HepG2 (cell line): ENCODE data around the gene PARP16. TPM values are rescaled to one million over a fixed set of nuclear protein-coding genes. Genes with fewer than 3 reads are reported as not detected.

ENCODE experiments used
- ASH2L ChIP-seq: fragments of 300-600, 200-600 bp; sonication (generic); IDR thresholded peaks from 2 replicates; pipeline ENCODE4 v1.7.0; 2017; ENCODE audit warnings: low read depth, mild to moderate bottlenecking, moderate library complexity, mixed read lengths, low read length; ENCODE audit not compliant: insufficient read length
- CREB1 ChIP-seq, 2 experiments: fragments of 450-650 bp in 1 of 2; IDR thresholded peaks; 2 replicates each; pipeline ENCODE4 v1.6.1; 2016 to 2017; ENCODE audit warnings: control low read depth in 1 of 2, mild to moderate bottlenecking in 1 of 2, missing compliant biosample characterization in 1 of 2, missing genetic modification characterization in 1 of 2
- FOSL2 ChIP-seq: sonication (generic); formaldehyde crosslinking; IDR thresholded peaks from 2 replicates; pipeline ENCODE4 v1.4.0; 2020; ENCODE audit warnings: missing genetic modification reagents
- FOXC1 ChIP-seq: sonication (generic); formaldehyde crosslinking; IDR thresholded peaks from 2 replicates; pipeline ENCODE4 v1.8.0; 2022; ENCODE audit warnings: mild to moderate bottlenecking, missing genetic modification reagents, borderline replicate concordance
- GABPB1 ChIP-seq: IDR thresholded peaks from 2 replicates; pipeline ENCODE4 v1.6.1; 2016; ENCODE audit warnings: mild to moderate bottlenecking, missing genetic modification reagents, moderate library complexity, missing compliant biosample characterization
- GATAD1 ChIP-seq: IDR thresholded peaks from 2 replicates; pipeline ENCODE4 v1.6.1; 2016; ENCODE audit warnings: missing genetic modification reagents, missing compliant biosample characterization
- HOXD1 ChIP-seq: sonication (generic); formaldehyde crosslinking; IDR thresholded peaks from 2 replicates; pipeline ENCODE4 v1.5.0; 2020; ENCODE audit warnings: missing genetic modification reagents
- JUN ChIP-seq: sonication (generic); formaldehyde crosslinking; IDR thresholded peaks from 2 replicates; pipeline ENCODE4 v1.4.0; 2020; ENCODE audit warnings: mild to moderate bottlenecking, missing genetic modification reagents
- SP4 ChIP-seq: sonication (generic); formaldehyde crosslinking; IDR thresholded peaks from 2 replicates; pipeline ENCODE4 v1.8.1; 2023; ENCODE audit warnings: mild to moderate bottlenecking, missing genetic modification reagents
- TAF1 ChIP-seq: sonication (generic); formaldehyde crosslinking; IDR thresholded peaks from 2 replicates; pipeline ENCODE4 v1.4.0; 2020; ENCODE audit warnings: missing genetic modification reagents
- ZMAT3 ChIP-seq: sonication (generic); formaldehyde crosslinking; conservative IDR thresholded peaks from 2 replicates; pipeline ENCODE4 v1.7.0; 2021; ENCODE audit warnings: missing genetic modification reagents
- ZNF17 ChIP-seq: sonication (generic); formaldehyde crosslinking; IDR thresholded peaks from 2 replicates; pipeline ENCODE4 v1.5.0; 2020; ENCODE audit warnings: mild to moderate bottlenecking, missing genetic modification reagents
- ZNF577 ChIP-seq: sonication (generic); formaldehyde crosslinking; IDR thresholded peaks from 2 replicates; pipeline ENCODE4 v1.4.0; 2020; ENCODE audit warnings: mild to moderate bottlenecking, low read depth, missing genetic modification reagents, borderline replicate concordance
- polyA plus RNA-seq, 8 experiments: library from polyadenylated mRNA; depleted of rRNA in 3 of 8; stranded (reverse) in 7 of 8; unstranded in 1 of 8; fragments of >200 nt; fragmentation: Illumina TruSeq in 4 of 8; extraction: Trizol in 4 of 8; gene quantifications; 2 replicates each; pipeline versions ENCODE4 v1.2.1 to v1.2.3, GENCODE V29; 2011 to 2016; ENCODE audit warnings: low read depth in 4 of 8, missing spikeins in 1 of 8, mixed read lengths in 1 of 8; ENCODE audit not compliant: insufficient read depth in 1 of 8
- total RNA-seq, 5 experiments: library from RNA; depleted of rRNA; stranded (reverse); fragments of >200 nt; fragmentation: Illumina TruSeq; extraction: Trizol; gene quantifications; 2 replicates each; pipeline ENCODE4 v1.2.3, GENCODE V29; 2016; ENCODE audit warnings: low read depth in 1 of 5
- TF ChIP-seq, protein P1 (sequence below): sonication (generic); formaldehyde crosslinking; IDR thresholded peaks from 2 replicates; pipeline ENCODE4 v1.5.1; 2020; ENCODE audit warnings: mild to moderate bottlenecking, moderate library complexity, missing genetic modification reagents
- TF ChIP-seq, protein P2 (sequence below): sonication (generic); formaldehyde crosslinking; conservative IDR thresholded peaks from 2 replicates; pipeline ENCODE4 v1.4.0; 2020; ENCODE audit warnings: mild to moderate bottlenecking, missing genetic modification reagents, moderate library complexity
- TF ChIP-seq, protein P3 (sequence below): sonication (generic); formaldehyde crosslinking; IDR thresholded peaks from 2 replicates; pipeline ENCODE4 v1.4.0; 2020; ENCODE audit warnings: missing genetic modification reagents
- TF ChIP-seq, protein P4 (sequence below): sonication (generic); formaldehyde crosslinking; IDR thresholded peaks from 2 replicates; pipeline ENCODE4 v1.8.1; 2023; ENCODE audit warnings: missing genetic modification reagents, mild to moderate bottlenecking, borderline replicate concordance

PARP16 gene
- total and polyA plus RNA-seq, 2 of the 13 experiments (the other 11 are each of a cell fraction or from before 2014, with no cell fraction given): 6.8 to 7.6 TPM

DNA sequence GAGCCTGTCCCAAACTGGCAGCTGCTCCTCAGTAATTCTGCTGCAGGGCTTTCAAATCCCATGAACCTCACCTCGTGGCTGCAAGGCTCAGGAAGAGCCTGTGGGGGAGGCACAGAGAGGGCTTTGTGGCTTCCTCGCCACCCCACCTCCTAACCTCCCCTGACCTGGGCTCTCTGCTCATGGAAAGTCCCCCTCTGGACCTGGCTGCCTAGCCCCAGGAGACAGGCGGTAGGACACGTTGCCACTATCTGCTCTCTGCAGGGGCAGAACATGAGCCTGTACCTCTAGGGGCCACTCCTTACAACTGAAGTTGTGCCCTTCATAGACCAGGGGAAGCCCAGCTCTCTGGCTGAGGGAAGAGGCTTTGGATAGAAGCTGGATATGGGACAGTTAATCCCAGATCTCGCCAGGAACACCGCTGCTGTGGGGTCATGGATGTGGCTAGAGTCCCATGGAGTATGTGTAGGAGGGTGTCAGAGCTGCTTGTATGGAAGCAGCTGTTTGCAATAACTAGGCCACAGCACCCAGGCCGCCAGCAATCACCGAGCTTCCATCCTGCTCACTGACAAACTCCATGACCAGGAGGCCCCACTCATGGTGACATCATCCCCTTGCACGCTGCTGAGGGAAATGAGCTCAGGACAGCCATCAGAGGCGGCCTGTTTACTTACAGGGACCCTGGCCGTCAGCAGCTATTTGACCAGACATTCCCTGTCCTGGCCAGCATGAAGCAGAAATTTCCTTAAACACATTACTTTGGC, 41.4 kb downstream of the PARP16 start (continued):
- TF ChIP-seq, protein P1, sequence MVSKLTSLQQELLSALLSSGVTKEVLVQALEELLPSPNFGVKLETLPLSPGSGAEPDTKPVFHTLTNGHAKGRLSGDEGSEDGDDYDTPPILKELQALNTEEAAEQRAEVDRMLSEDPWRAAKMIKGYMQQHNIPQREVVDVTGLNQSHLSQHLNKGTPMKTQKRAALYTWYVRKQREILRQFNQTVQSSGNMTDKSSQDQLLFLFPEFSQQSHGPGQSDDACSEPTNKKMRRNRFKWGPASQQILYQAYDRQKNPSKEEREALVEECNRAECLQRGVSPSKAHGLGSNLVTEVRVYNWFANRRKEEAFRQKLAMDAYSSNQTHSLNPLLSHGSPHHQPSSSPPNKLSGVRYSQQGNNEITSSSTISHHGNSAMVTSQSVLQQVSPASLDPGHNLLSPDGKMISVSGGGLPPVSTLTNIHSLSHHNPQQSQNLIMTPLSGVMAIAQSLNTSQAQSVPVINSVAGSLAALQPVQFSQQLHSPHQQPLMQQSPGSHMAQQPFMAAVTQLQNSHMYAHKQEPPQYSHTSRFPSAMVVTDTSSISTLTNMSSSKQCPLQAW (CRISPR knock-in tag): 0 out of 2 replicates have a peak, but pooled peaks have one; percentile 32
- 0 out of 2 replicates have a peak, but pooled peaks have one; percentile 33 for TF ChIP-seq FOXC1 (CRISPR knock-in tag)
- no peak for TF ChIP-seq ZNF577
- TF ChIP-seq, protein P2, sequence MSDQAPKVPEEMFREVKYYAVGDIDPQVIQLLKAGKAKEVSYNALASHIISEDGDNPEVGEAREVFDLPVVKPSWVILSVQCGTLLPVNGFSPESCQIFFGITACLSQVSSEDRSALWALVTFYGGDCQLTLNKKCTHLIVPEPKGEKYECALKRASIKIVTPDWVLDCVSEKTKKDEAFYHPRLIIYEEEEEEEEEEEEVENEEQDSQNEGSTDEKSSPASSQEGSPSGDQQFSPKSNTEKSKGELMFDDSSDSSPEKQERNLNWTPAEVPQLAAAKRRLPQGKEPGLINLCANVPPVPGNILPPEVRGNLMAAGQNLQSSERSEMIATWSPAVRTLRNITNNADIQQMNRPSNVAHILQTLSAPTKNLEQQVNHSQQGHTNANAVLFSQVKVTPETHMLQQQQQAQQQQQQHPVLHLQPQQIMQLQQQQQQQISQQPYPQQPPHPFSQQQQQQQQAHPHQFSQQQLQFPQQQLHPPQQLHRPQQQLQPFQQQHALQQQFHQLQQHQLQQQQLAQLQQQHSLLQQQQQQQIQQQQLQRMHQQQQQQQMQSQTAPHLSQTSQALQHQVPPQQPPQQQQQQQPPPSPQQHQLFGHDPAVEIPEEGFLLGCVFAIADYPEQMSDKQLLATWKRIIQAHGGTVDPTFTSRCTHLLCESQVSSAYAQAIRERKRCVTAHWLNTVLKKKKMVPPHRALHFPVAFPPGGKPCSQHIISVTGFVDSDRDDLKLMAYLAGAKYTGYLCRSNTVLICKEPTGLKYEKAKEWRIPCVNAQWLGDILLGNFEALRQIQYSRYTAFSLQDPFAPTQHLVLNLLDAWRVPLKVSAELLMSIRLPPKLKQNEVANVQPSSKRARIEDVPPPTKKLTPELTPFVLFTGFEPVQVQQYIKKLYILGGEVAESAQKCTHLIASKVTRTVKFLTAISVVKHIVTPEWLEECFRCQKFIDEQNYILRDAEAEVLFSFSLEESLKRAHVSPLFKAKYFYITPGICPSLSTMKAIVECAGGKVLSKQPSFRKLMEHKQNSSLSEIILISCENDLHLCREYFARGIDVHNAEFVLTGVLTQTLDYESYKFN (CRISPR knock-in tag): 0 out of 2 replicates have a peak, but pooled peaks have one; percentile 34
- TF ChIP-seq, protein P3, sequence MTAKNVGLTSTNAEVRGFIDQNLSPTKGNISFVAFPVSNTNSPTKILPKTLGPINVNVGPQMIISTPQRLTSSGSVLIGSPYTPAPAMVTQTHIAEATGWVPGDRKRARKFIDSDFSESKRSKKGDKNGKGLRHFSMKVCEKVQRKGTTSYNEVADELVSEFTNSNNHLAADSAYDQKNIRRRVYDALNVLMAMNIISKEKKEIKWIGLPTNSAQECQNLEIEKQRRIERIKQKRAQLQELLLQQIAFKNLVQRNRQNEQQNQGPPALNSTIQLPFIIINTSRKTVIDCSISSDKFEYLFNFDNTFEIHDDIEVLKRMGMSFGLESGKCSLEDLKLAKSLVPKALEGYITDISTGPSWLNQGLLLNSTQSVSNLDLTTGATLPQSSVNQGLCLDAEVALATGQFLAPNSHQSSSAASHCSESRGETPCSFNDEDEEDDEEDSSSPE (CRISPR knock-in tag): no peak
- no peak for TF ChIP-seq HOXD1 (CRISPR knock-in tag)
- no peak for TF ChIP-seq SP4 (CRISPR knock-in tag)
- TF ChIP-seq ZMAT3: 0 out of 2 replicates have a peak, but pooled peaks have one; percentile 37
- TF ChIP-seq GATAD1 (CRISPR knock-in tag): no peak
- peak; percentile 40; the same call in 1 of the 2 replicates for TF ChIP-seq TAF1 (CRISPR knock-in tag)
- TF ChIP-seq, protein P4, sequence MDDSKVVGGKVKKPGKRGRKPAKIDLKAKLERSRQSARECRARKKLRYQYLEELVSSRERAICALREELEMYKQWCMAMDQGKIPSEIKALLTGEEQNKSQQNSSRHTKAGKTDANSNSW (CRISPR knock-in tag): no peak
- peak; percentile 64 for TF ChIP-seq FOSL2 (CRISPR knock-in tag)
- no peak for TF ChIP-seq ZNF17
- peak; percentile 27; the same call in 1 of the 2 replicates for TF ChIP-seq GABPB1 (CRISPR knock-in tag)
- peak; percentile 27 for TF ChIP-seq ASH2L
- TF ChIP-seq CREB1 (IDR thresholded peaks at IDR 0.05): peak; percentile 62
- no peak; the same call in 1 of the 2 replicates for TF ChIP-seq CREB1 (CRISPR knock-in tag; IDR thresholded peaks at IDR 0.05)
- 0 out of 2 replicates have a peak, but pooled peaks have one; percentile 31 for TF ChIP-seq JUN
